ENCODE data around the gene CCDC124.

GRCh38 chr19:17926044-17926443 lies 6.8 kb upstream of the CCDC124 start:
- TF ChIP-seq, protein P1, sequence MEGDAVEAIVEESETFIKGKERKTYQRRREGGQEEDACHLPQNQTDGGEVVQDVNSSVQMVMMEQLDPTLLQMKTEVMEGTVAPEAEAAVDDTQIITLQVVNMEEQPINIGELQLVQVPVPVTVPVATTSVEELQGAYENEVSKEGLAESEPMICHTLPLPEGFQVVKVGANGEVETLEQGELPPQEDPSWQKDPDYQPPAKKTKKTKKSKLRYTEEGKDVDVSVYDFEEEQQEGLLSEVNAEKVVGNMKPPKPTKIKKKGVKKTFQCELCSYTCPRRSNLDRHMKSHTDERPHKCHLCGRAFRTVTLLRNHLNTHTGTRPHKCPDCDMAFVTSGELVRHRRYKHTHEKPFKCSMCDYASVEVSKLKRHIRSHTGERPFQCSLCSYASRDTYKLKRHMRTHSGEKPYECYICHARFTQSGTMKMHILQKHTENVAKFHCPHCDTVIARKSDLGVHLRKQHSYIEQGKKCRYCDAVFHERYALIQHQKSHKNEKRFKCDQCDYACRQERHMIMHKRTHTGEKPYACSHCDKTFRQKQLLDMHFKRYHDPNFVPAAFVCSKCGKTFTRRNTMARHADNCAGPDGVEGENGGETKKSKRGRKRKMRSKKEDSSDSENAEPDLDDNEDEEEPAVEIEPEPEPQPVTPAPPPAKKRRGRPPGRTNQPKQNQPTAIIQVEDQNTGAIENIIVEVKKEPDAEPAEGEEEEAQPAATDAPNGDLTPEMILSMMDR (IDR thresholded peaks at IDR 0.05; ENCODE audit: insufficient read depth, low read length, poor library complexity, severe bottlenecking): no peak
- TF ChIP-seq EZH2phosphoT487 (conservative IDR thresholded peaks at IDR 0.05; ENCODE audit: low read length): no peak
